GM13976 (cell line): ENCODE data around the gene CKMT2.

ENCODE experiments used
- DNase-seq: peaks from one replicate; pipeline ENCODE4 v3.0.0; 2012; ENCODE audit warnings: low spot score
- in situ Hi-C: fragments of 300-500 bp; cut with MboI; formaldehyde crosslinking; loops from one replicate; pipeline ENCODE4 v1.12.0; 2022; ENCODE audit warnings: low sequenced_read_pairs, mixed read lengths, inconsistent platforms; ENCODE audit not compliant: unreplicated experiment
- TF ChIP-seq, protein P1 (sequence below): IDR thresholded peaks from 2 replicates; pipeline ENCODE4 v1.5.1; 2012; ENCODE audit warnings: borderline replicate concordance, mild to moderate bottlenecking; ENCODE audit not compliant: insufficient read depth; ENCODE audit errors: extremely low read depth, missing control alignments, control extremely low read depth

CKMT2 gene

DNA sequence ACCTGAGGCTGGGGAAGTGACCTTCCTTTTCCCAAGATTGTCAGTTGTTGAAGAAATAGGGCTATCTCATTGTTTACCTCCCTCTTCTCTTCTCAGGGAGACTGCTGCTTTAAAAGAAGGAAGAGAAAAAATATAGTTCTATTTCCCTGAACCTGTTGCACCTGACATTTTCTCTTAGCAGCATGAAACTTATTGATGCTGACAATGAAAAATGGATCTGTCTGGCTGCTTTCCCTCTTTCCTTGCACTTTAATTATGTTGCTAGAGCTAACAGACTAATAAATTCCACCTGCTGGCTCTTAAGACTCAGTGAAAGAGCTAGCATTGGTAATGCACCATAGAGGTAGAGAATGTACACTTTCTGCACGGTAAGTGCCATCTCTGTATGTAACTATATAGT, 6.2 kb upstream of the CKMT2 start:
- TF ChIP-seq, protein P1, sequence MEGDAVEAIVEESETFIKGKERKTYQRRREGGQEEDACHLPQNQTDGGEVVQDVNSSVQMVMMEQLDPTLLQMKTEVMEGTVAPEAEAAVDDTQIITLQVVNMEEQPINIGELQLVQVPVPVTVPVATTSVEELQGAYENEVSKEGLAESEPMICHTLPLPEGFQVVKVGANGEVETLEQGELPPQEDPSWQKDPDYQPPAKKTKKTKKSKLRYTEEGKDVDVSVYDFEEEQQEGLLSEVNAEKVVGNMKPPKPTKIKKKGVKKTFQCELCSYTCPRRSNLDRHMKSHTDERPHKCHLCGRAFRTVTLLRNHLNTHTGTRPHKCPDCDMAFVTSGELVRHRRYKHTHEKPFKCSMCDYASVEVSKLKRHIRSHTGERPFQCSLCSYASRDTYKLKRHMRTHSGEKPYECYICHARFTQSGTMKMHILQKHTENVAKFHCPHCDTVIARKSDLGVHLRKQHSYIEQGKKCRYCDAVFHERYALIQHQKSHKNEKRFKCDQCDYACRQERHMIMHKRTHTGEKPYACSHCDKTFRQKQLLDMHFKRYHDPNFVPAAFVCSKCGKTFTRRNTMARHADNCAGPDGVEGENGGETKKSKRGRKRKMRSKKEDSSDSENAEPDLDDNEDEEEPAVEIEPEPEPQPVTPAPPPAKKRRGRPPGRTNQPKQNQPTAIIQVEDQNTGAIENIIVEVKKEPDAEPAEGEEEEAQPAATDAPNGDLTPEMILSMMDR, result no peak

DNA sequence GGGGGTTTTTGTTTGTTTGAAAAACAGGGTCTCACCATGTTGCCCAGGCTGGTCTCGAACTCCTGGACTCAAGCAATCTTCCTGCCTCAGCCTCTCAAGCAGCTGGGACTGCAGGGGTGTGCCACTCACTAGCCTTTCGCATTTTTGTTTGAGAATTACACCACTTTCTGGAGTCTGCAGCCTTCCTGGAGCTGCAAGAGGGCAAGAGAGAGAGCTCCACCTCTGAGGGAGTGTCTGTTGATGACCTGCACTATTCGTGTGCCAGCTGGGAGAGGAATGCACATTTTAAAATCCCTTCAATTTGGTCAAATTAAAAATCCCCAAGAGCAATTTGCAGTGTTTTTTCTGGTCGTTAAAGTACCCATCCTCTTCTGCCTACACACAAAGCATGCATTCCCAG, 5.0 kb upstream of the CKMT2 start:
- no peak for DNase-seq
- TF ChIP-seq, protein P1, result no peak
- in situ Hi-C loops, result no loop called here

More for the DNA sequence above, 6.2 kb upstream of the CKMT2 start:
- DNase-seq, result no peak
- in situ Hi-C loops, result no loop called here

DNA sequence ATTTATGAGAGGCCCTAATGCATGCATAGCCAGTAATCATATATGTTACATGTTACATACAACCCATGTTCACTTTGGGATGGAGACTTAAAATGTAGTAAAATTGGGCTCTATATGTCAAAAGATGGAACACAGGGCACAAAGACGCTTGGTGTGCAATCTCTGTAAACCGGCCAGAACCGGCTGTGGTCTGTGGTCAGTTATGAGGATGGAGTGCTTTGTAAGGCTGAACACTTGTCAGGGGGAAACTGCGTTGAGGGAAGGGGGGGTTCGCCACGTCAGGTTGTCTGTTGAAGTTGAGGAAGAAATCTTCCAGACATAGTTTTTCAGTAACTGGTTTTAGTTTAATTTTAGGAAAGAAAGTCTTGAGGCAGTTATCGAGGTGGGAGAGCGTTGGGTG, 2.7 kb upstream of the CKMT2 start:
- DNase-seq, result no peak
- in situ Hi-C loops, result no loop called here
- TF ChIP-seq, protein P1, result no peak

DNA sequence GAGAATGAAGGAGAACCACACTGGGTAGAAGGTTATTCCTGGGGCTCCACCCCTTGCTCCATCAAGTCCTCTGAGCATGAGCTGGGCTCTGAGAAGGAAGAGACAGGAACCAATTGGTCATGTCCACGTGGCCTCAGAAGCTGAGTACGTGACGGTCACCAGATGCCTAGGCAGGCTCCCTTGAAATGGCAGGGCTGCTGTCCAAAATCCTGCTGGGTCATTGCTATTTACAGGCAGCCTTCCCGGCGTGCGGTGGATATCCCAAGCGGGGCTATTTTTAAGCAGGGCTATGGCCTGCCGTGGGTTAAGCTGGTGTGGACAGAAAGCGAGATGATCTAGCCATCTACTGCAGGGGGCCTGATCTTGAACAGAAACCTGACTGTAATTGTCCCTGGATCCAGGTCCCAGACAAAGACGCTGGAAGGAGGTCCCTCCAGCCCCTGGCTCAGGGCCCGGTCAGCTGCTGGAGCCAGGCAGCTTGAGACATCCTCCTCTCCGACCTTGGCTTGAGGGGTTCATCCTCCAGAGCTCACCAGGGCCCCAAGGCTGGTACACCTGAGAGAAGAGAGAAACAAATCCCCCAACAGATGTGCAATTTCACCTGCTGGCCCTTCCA, 550 bp upstream of the CKMT2 start:
- in situ Hi-C loops, result no loop called here
- TF ChIP-seq, protein P1, result no peak
- DNase-seq, result no peak

DNA sequence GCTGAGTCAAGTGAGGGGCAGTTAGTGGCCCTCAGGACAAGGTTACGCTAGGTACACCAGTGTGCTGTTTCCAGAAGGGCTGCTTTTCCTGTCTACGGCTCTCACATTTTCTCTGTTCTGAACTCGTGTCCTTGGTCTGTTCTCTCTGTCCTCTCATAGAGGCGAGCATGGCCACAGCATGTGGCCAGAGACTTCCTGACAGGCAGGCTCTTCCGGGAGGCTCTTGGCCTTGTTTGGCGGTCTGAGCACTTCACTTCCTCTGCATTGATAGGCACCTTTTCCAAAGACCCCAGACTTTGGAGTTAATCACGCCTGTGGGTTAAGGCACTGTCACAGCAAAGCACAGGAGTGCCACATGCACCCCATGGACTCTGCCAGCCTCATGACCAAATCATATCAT, 1.2 kb downstream of the CKMT2 start:
- in situ Hi-C loops, result no loop called here
- no peak for DNase-seq
- TF ChIP-seq, protein P1, result no peak

DNA sequence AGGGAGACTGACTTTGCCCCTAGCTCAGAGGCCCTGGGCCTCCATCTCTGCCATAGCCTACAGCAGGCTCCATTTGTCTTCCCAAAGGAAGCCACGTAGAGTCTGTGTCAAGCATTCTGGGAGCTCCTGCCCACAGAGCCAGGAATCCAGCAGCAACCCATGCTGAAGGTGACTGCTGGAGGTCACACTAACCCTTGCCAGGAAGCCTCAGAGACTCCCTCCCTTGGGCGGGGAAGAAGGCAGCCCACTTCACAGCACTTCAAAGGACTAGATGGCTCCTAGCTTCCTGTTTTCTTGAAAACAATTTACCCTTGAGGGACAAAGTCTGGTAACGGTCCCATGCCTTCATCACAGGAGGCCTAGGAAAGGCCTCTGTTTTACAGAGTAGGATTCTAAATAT, 1.7 kb downstream of the CKMT2 start:
- TF ChIP-seq, protein P1, result no peak
- no peak for DNase-seq
- in situ Hi-C loops, result no loop called here
